ENCODE data around the gene TAF8.

The TAF8 gene

DNA sequence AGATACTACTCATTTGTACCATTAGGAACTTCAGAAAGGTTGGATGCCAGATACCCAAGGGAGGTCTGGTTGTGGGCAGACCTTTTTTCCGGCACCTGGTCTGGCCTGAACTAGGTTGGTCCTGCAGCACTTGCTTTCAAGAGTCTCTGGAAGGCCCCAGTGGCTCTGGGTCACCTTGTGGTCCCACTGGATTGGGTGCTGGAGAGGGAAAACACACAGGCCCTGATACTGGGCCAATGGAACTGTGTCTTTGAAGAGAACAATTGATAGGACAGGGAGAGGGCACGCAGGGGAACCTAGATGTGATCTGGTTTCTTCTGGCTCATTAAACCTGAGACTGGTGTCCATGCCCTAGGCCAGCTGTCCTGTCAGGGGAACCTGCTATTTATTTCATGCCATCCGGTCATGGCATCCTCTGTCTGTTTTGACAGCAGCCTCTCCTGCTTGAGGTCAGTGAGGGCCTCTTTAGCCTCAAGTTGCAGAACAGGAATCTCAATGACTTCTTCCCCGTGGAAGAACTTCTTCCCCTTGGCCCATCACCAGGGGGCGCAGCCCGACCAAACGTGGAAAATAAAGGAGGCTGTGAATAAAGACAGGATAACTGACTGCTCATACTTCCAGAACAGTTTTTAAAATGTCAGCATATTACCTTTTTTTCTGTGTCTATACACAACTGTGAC is 25.0 kb downstream of the TAF8 start:
- Histone ChIP-seq H3K79me2 (ENCODE audit: control insufficient read depth, low read length) (no peaks in the 10 kb centered on the region), H3K4me1 (ENCODE audit: control insufficient read depth, low read length) (no peaks in the 10 kb centered on the region), H3F3A (ENCODE audit: control insufficient read depth, insufficient read depth) (no peaks in the 10 kb centered on the region), H3K27ac (ENCODE audit: low read depth, low read length) (no peak overlapping the region), H3K27me3 (ENCODE audit: control insufficient read depth, low read length) (no peaks in the 10 kb centered on the region), H4K20me1 (ENCODE audit: control insufficient read depth, insufficient read depth, low read depth, low read length) (no peaks in the 10 kb centered on the region), H3K36me3 (ENCODE audit: control insufficient read depth, low read length) (peaks cover 31% of the 10 kb centered on the region), H3K9me2 (replicated peaks; ENCODE audit: control insufficient read depth, low read length) (no peaks in the 10 kb centered on the region), H3K4me2 (ENCODE audit: low read length) (no peak overlapping the region), H3K4me3 (ENCODE audit: low read length) (no peak overlapping the region), H3K9me3 (ENCODE audit: control insufficient read depth, insufficient read depth, low read length) (no peaks in the 10 kb centered on the region)
- TF ChIP-seq EZH2phosphoT487 (IDR thresholded peaks at IDR 0.05; ENCODE audit: borderline replicate concordance, low read length), result no peak
- TF ChIP-seq, protein P1, sequence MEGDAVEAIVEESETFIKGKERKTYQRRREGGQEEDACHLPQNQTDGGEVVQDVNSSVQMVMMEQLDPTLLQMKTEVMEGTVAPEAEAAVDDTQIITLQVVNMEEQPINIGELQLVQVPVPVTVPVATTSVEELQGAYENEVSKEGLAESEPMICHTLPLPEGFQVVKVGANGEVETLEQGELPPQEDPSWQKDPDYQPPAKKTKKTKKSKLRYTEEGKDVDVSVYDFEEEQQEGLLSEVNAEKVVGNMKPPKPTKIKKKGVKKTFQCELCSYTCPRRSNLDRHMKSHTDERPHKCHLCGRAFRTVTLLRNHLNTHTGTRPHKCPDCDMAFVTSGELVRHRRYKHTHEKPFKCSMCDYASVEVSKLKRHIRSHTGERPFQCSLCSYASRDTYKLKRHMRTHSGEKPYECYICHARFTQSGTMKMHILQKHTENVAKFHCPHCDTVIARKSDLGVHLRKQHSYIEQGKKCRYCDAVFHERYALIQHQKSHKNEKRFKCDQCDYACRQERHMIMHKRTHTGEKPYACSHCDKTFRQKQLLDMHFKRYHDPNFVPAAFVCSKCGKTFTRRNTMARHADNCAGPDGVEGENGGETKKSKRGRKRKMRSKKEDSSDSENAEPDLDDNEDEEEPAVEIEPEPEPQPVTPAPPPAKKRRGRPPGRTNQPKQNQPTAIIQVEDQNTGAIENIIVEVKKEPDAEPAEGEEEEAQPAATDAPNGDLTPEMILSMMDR (IDR thresholded peaks at IDR 0.05; ENCODE audit: low read depth, low read length, poor library complexity, severe bottlenecking), result peak; percentile 84

DNA sequence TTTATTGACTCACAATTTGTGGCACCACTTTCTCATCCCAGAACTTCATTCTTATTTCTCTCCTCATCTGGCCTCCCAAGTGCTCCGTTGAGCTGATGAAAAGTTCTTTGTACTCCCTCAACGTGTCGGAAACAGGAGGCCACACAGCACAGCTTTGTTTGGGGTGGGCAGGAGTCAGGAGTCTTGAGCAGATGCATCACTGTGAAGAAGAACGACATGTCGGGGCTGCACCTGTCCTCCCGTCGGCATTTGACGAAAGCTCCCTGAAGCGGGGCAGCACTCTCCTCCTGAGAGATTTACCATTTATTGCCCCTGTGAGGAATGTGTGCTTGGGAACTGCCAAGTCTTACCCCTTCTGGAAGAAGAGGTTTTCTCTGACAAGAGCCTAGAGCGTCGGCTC is 28.1 kb downstream of the TAF8 start:
- TF ChIP-seq, protein P1 (IDR thresholded peaks at IDR 0.05; ENCODE audit: low read depth, low read length, poor library complexity, severe bottlenecking), result no peak
- TF ChIP-seq EZH2phosphoT487 (IDR thresholded peaks at IDR 0.05; ENCODE audit: borderline replicate concordance, low read length), result no peak
- H3K36me3 ChIP-seq (ENCODE audit: control insufficient read depth, low read length), result peaks cover 15% of the 10 kb centered on the region

DNA sequence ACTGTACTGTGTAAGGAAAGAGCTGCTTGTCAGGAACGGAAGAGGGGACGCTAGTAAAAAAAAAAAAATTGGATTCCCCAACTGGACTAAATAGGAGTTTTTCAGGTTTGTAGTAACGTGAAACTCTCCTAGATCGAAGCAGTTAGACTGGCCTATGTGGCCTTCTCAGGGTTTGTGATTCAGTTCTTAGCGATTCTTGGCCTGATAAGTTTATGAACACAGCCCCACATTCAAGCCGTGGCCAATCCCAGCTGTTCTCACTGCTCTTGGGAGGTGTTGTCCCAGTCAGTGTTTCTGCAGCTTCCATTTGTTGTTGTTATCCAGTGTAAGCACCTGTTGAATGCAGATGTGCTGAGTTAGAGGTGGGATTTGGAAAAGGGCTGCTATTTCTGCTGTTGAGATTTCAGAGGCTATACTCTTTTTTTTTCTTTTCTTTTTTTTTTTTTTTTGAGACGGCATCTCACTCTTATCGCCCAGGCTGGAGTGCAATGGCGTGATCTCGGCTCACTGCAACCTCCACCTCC is 29.7 kb downstream of the TAF8 start:
- Histone ChIP-seq H3K36me3 (ENCODE audit: control insufficient read depth, low read length) (peaks cover 14% of the 10 kb centered on the region), H3K4me2 (ENCODE audit: low read length) (no peak overlapping the region), H3K27me3 (ENCODE audit: control insufficient read depth, low read length) (no peaks in the 10 kb centered on the region), H3K4me1 (ENCODE audit: control insufficient read depth, low read length) (no peaks in the 10 kb centered on the region), H3K9me3 (ENCODE audit: control insufficient read depth, insufficient read depth, low read length) (no peaks in the 10 kb centered on the region), H4K20me1 (ENCODE audit: control insufficient read depth, insufficient read depth, low read depth, low read length) (no peaks in the 10 kb centered on the region), H3K9me2 (replicated peaks; ENCODE audit: control insufficient read depth, low read length) (no peaks in the 10 kb centered on the region), H3F3A (ENCODE audit: control insufficient read depth, insufficient read depth) (no peaks in the 10 kb centered on the region), H3K79me2 (ENCODE audit: control insufficient read depth, low read length) (no peaks in the 10 kb centered on the region), H3K4me3 (ENCODE audit: low read length) (no peak overlapping the region), H3K27ac (ENCODE audit: low read depth, low read length) (no peak overlapping the region)
- TF ChIP-seq EZH2phosphoT487 (IDR thresholded peaks at IDR 0.05; ENCODE audit: borderline replicate concordance, low read length), result no peak
- TF ChIP-seq, protein P1 (IDR thresholded peaks at IDR 0.05; ENCODE audit: low read depth, low read length, poor library complexity, severe bottlenecking), result no peak

More for the DNA sequence above, 28.1 kb downstream of the TAF8 start:
- Histone ChIP-seq H3K79me2 (ENCODE audit: control insufficient read depth, low read length) (no peaks in the 10 kb centered on the region), H3F3A (ENCODE audit: control insufficient read depth, insufficient read depth) (no peaks in the 10 kb centered on the region), H3K9me2 (replicated peaks; ENCODE audit: control insufficient read depth, low read length) (no peaks in the 10 kb centered on the region), H3K4me3 (ENCODE audit: low read length) (no peak overlapping the region), H3K4me2 (ENCODE audit: low read length) (no peak overlapping the region), H3K4me1 (ENCODE audit: control insufficient read depth, low read length) (no peaks in the 10 kb centered on the region), H3K27me3 (ENCODE audit: control insufficient read depth, low read length) (no peaks in the 10 kb centered on the region), H4K20me1 (ENCODE audit: control insufficient read depth, insufficient read depth, low read depth, low read length) (no peaks in the 10 kb centered on the region), H3K27ac (ENCODE audit: low read depth, low read length) (no peak overlapping the region), H3K9me3 (ENCODE audit: control insufficient read depth, insufficient read depth, low read length) (no peaks in the 10 kb centered on the region)

All from DOHH2 (cell line).